Activated B cell treated with CpG ODN at 0.5 μM for 24 hours (primary cell): ENCODE data around the gene PSMA3. TPM values are rescaled to one million over a fixed set of nuclear protein-coding genes. Genes with fewer than 3 reads are reported as not detected.

Source experiments
- ATAC-seq: fragments of 200-7000 bp; cut with Tn5 transposase; one replicate; pipeline ENCODE4 v1.10.0; 2021; ENCODE audit warnings: low read depth, mild to moderate bottlenecking, moderate library complexity
- CTCF ChIA-PET: fragments of 350-600 bp; sonication (Branson Sonifier 250); formaldehyde crosslinking; loops from one replicate; lab custom pipeline; 2021; ENCODE audit warnings: antibody characterized with exemption; lab: Charles Lee
- POLR2A ChIA-PET: fragments of 350-600 bp; sonication (Branson Sonifier 250); formaldehyde crosslinking; loops from one replicate; lab custom pipeline; 2021; ENCODE audit warnings: antibody characterized with exemption; lab: Charles Lee
- DNase-seq: peaks from one replicate; pipeline ENCODE4 v3.0.0; 2022
- H3K27ac Mint-ChIP-seq: one replicate; pipeline ENCODE4 v1.8.0; 2020; ENCODE audit warnings: mixed read lengths
- H3K27me3 Mint-ChIP-seq: one replicate; pipeline ENCODE4 v1.8.0; 2021; ENCODE audit warnings: mixed read lengths
- H3K36me3 Mint-ChIP-seq: one replicate; pipeline ENCODE4 v1.8.0; 2021; ENCODE audit warnings: low read depth, mixed read lengths
- H3K4me1 Mint-ChIP-seq: one replicate; pipeline ENCODE4 v1.8.0; 2021; ENCODE audit warnings: mixed read lengths
- H3K4me3 Mint-ChIP-seq: one replicate; pipeline ENCODE4 v1.8.0; 2020; ENCODE audit warnings: mild to moderate bottlenecking, mixed read lengths
- H3K9me3 Mint-ChIP-seq: one replicate; pipeline ENCODE4 v1.8.0; 2020; ENCODE audit warnings: mixed read lengths
- intact Hi-C: fragments of 100-400 bp; cut with micrococcal nuclease; formaldehyde crosslinking; loops from one replicate; pipeline ENCODE4 v1.15.1; 2024
- total RNA-seq: library from RNA; stranded (reverse); gene quantifications from 2 replicates; pipeline ENCODE4 v1.2.3, GENCODE V29; 2022
- TF ChIP-seq, protein P1 (sequence below): fragments of 200-600 bp; IDR thresholded peaks from one replicate; pipeline ENCODE4 v1.8.0; 2022; ENCODE audit warnings: antibody characterized with exemption, mild to moderate bottlenecking

Gene PSMA3
- total RNA-seq, 1 donor from 2014 or later, result 204 TPM

DNA sequence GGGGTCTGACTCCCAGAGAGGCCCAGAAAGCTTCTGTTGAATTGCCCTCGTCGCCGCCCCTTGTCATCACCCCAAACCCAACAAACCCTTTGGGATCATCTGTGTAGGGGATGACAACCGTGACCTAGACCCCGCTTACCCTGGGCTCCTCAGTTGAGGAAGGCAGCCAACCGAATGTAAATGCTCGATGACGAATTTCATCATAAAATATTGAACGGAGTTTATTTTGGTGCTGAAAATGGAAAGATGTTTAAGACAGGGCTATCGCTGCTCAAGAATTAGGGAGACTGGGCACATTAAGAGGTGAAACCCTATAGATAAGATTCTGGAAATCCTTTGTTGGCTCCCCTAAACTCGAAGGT lies 44.2 kb upstream of the PSMA3 start:
- CTCF ChIA-PET, result no interaction called here
- POLR2A ChIA-PET, result interaction anchor here (0.6 to 2.7 kb wide), 6 partner anchors 9 to 98 kb away, joined by 3 to 25 read pairs (median 4); partner anchors contain the start of genes ARID4A and PSMA3
- H3K4me1 Mint-ChIP-seq, result peaks cover 28% of the 10 kb centered on the region

DNA sequence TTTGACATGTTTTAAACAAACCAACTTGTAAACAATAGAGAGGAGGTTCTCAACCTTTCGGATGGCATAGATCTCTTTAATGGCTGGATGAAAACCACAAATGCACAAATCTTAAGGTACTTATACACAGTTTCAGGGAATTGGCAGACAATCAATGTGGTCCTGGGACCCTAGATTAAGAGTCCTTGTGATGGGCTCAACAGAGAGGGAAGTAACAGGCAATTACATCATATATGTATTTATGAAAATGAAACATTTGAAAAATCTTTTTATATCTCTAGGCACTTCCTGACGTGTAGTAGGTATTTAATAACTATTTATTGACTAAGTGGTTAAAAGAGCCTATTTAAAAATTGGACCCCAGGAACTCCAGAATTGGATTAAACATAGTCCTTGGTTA lies 43.8 kb upstream of the PSMA3 start:
- peaks cover 29% of the 10 kb centered on the region for H3K4me1 Mint-ChIP-seq
- H3K4me3 Mint-ChIP-seq, result peak overlapping the region; percentile 94
- peaks cover 23% of the 10 kb centered on the region for H3K36me3 Mint-ChIP-seq
- H3K27me3 Mint-ChIP-seq, result no peaks in the 10 kb centered on the region
- no peaks in the 10 kb centered on the region for H3K9me3 Mint-ChIP-seq
- ChIA-PET CTCF (no interaction called here), POLR2A (interaction anchor here (0.9 to 2.7 kb wide), 4 partner anchors 9 to 97 kb away, joined by 3 to 25 read pairs (median 12); partner anchors contain the start of genes ARID4A and PSMA3)
- H3K27ac Mint-ChIP-seq, result peak overlapping the region; percentile 93
- DNase-seq, result no peak
- no peak for ATAC-seq
- TF ChIP-seq, protein P1, sequence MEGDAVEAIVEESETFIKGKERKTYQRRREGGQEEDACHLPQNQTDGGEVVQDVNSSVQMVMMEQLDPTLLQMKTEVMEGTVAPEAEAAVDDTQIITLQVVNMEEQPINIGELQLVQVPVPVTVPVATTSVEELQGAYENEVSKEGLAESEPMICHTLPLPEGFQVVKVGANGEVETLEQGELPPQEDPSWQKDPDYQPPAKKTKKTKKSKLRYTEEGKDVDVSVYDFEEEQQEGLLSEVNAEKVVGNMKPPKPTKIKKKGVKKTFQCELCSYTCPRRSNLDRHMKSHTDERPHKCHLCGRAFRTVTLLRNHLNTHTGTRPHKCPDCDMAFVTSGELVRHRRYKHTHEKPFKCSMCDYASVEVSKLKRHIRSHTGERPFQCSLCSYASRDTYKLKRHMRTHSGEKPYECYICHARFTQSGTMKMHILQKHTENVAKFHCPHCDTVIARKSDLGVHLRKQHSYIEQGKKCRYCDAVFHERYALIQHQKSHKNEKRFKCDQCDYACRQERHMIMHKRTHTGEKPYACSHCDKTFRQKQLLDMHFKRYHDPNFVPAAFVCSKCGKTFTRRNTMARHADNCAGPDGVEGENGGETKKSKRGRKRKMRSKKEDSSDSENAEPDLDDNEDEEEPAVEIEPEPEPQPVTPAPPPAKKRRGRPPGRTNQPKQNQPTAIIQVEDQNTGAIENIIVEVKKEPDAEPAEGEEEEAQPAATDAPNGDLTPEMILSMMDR, result no peak
- intact Hi-C loops, result loop anchor here (1.0 to 10.0 kb wide), 7 partner anchors 38 to 987 kb away; partner anchors contain the start of genes AP5M1, ARID4A, ARMH4 and DAAM1

More for the DNA sequence above, 44.2 kb upstream of the PSMA3 start:
- H3K27me3 Mint-ChIP-seq, result no peaks in the 10 kb centered on the region
- H3K9me3 Mint-ChIP-seq, result no peaks in the 10 kb centered on the region
- TF ChIP-seq, protein P1, result no peak
- peaks cover 21% of the 10 kb centered on the region for H3K36me3 Mint-ChIP-seq
- peak; percentile 8 for ATAC-seq
- intact Hi-C loops, result loop anchor here (1.0 to 10.0 kb wide), 7 partner anchors 39 to 988 kb away; partner anchors contain the start of genes AP5M1, ARID4A, ARMH4 and DAAM1
- no peak for DNase-seq
- peak overlapping the region; percentile 94 for H3K4me3 Mint-ChIP-seq
- H3K27ac Mint-ChIP-seq, result peak overlapping the region; percentile 93

DNA sequence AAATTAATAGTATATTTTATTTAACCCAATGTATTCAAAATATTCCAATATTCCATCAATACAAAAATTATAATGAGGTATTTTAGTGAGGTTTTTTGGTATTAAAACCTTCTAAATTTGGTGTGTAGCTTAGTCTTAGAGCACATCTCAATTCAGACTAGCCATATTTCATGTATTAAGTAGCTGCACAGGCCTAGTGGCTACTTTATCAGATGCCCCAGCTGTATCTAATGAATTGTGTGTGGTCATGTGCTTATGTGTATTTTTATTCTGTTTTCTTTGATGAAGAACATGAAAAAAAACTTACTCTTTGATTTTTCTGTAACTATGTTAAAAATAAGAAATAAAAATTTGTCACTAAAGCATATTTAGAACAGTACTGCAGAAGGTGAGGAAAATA lies 31.5 kb upstream of the PSMA3 start:
- H3K27me3 Mint-ChIP-seq, result no peaks in the 10 kb centered on the region
- intact Hi-C loops, result no loop called here
- ChIA-PET CTCF (no interaction called here), POLR2A (no interaction called here)
- peaks cover 57% of the 10 kb centered on the region for H3K36me3 Mint-ChIP-seq
- no peak for DNase-seq
- no peak overlapping the region for H3K27ac Mint-ChIP-seq
- H3K9me3 Mint-ChIP-seq, result peaks cover 2% of the 10 kb centered on the region
- H3K4me3 Mint-ChIP-seq, result no peak overlapping the region
- no peak for ATAC-seq
- TF ChIP-seq, protein P1, result no peak
- H3K4me1 Mint-ChIP-seq, result no peaks in the 10 kb centered on the region

DNA sequence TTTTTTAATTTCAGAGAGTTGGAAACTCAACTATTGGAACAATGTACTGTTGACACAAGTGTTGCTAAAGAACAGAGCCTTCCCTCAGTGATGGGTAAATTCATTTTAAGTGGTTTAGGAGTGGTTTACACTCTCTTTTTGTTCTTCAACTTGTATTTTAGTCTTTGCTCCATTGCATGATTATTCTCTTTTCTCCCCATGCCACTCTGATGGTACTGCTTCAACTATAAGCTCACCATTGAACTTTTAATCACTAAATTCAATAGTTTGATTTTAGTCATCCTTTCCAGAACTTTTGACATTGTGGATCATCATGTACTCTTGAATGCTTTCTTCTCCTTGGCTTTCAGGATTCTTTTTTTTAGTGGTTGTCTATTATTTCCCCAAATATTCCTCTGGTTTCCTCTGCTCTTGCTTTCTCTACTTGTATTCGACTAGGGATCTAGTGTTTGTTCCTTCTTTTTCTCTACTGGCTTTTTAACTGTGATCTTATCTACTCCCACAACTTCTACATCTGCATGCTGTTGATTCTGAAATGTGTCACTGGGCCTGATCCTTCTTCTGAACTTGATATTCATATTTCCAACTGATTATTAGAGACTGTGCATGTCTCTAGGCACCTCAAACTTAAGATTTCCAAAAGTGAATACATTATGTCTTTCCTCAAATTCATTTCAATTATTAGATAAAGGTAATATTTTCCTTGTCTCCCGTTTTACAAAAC lies 29.3 kb upstream of the PSMA3 start:
- Mint-ChIP-seq H3K27ac (no peak overlapping the region), H3K27me3 (no peaks in the 10 kb centered on the region), H3K4me1 (no peaks in the 10 kb centered on the region), H3K9me3 (peaks cover 2% of the 10 kb centered on the region), H3K4me3 (no peak overlapping the region), H3K36me3 (peaks cover 45% of the 10 kb centered on the region)
- intact Hi-C loops, result no loop called here
- TF ChIP-seq, protein P1, result no peak
- CTCF ChIA-PET, result no interaction called here
- ATAC-seq, result no peak
- DNase-seq, result no peak
- POLR2A ChIA-PET, result no interaction called here

DNA sequence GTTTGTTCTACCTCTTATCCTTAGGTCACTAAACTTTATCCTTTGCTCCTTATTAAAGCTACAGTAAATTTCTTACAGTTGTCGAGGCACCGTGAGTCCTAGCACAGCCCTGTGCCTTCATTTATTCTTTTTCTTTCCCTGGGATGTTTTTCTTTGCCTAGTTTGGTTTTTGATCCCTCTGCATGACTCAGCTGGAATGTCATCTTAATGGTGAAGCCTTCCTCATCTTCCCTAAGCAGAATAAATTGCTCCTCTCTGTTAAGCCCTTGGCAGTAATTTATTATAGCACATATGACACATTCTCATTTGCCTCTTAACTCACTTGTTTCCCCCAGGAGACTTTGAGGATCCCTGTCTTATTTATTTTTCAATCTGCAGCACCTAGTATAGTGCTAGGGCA lies 28.1 kb upstream of the PSMA3 start:
- intact Hi-C loops, result no loop called here
- TF ChIP-seq, protein P1, result no peak
- ChIA-PET POLR2A (no interaction called here), CTCF (no interaction called here)
- Mint-ChIP-seq H3K27ac (no peak overlapping the region), H3K36me3 (peaks cover 43% of the 10 kb centered on the region), H3K4me1 (no peaks in the 10 kb centered on the region), H3K9me3 (peaks cover 2% of the 10 kb centered on the region), H3K27me3 (no peaks in the 10 kb centered on the region), H3K4me3 (no peak overlapping the region)
- DNase-seq (no peak), ATAC-seq (no peak)
